Measurements from ENCODE around the gene CHRNA4.

Gene CHRNA4

DNA sequence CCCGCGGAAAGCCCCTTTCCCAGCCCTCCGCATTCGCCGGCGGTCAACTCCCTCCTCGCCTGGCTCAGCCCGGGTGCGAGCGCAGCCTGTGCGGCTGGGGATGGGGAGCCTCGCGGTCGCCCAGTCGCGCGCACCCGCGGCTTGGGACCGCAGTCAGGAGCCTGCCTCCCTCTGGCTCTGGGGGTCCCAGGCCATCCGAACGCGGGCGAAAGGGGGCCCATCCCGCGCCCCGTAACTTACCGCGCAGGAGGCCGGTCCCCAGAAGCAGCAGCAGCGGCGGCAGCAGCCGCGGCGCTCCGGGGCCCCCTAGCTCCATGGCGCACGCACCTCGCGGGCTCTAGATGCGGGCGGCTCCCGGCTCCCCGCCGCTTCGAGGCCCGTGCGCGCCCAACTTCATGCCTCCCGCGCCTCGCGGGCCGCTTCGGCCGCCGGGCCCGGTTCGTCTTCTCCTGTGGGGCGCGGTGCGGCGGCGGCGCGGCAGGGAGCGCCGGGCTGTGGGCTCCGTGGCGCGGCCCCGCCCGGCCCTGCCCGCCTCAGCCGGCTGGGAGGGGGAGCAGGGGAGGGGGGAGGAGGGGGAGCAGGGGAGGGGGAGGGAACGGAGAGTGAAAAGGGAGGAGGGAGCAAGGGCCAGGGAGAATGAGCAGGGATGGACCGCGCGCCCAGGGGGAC, at the start of gene CHRNA4:
Gene CHRNA4 (minus strand): TSS at position 500 of the 669 bp plus-strand sequence. CDS start 184 bp downstream, at position 316.
- no peak for DNase-seq

DNA sequence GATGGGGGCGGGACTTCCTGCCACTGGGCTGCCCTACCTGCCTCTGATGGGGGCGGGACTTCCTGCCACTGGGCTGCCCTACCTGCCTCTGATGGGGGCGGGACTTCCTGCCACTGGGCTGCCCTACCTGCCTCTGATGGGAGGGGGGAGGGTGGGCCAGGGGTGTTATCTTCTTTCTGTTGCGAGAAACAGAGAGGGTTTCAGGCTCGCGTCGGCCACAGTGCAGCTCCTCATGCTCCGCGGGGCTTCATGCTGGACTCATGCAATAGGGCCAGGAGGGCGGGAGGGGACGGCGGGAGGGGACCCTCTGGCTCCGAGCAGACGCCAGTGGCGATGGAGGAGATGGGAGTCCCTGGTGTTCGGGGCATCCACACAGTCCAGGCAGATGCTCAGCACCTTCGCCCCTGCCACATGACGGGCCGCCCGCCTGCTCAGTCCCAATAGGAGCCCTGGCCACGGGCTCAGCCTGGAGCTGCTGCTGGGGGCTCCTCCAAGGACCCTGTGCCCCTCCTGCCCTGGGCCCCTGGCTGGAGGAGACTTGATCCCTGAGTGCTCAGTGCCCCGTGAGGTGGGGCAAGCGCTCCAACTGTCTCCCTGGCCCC, 48.8 kb upstream of the CHRNA4 start:
- no peak for DNase-seq

DNA sequence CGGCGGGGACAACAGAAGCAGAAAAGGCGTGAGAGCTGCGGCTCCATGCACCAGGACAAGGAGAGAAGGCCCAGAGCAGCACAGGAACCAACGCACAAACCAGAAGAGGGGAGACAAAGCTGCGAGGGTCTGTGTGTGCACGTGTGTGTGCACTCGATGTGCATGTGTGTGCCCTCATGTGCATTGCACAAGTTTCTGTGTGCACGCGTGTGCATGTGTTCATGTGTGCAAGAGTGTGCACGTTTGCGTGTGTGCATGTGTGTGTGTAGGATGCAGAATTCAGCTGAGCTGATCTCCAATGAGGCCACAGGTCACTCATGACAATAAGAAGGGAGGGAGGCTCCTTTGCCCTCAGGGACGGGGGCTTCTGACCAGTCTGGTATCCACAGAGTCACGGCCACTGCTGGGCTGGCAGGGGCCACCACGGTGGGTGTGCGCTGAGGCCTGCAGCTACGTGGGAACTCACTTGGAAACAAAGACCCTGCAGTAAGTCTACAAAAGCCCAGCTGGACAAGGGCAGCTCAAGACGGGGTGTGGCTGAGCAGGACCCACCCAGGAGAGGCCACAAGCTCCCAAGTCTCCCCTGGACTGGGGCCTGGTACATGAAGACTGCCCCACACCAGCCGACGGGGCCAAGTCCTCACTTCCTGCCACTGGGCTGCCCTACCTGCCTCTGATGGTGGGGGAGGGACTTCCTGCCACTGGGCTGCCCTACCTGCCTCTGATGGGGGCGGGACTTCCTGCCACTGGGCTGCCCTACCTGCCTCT, 48.1 kb upstream of the CHRNA4 start:
- no peak for DNase-seq

DNA sequence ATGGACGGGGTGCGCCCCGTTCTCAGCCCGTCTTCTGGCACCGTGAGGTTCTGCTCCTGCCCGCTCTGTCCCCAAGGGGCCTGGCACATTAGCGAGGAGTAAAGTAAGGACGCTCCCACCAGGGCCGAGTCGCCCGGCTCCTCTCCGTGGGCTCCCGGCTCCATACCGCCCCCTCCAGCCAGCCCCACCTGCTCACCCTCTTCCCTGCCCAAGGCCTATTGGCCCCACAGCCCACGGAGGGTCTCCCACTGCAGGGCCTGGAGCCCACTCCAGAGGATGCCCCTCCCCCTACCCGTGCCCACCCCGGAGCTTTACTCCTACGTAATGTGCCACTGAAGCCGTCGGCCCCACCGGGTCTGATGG, 47.5 kb upstream of the CHRNA4 start:
- no peak for DNase-seq

DNA sequence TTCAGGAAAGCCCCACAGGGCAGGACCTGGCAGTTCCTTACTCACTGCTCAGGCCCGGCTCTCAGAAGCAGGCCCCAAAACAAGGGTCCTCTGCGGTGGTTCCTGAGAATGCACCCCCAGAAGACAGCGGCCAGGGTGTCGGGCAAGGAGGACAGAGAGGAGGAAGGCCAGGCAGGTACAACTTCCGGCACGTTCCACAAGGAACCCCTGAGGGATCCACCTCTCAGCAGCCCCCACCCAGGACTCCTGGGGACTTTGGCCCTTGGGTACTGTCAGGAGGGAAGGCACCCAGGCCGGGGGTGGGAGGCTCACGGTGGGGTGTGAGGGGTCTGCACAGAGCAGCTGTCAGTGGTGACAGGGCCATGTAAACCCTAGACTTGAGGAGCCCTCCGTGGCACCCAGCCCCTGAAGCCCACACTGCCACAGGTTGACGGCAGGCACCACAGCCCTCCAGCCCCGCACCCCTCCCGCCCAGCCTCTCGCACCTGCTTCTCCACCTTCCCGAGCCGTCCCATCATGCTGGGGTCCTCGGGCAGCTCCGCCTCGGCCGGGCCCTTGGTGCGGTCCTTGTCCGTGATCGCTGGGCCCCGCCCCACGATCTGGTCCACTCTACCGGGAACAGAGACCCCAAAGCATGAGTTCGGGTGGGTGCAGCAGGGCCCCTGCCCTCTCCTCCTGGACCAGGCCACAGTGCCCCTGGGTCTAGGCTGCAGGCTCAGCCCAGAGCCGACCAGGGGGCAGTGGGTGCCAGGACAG, 47.0 kb upstream of the CHRNA4 start:
- DNase-seq: no peak

DNA sequence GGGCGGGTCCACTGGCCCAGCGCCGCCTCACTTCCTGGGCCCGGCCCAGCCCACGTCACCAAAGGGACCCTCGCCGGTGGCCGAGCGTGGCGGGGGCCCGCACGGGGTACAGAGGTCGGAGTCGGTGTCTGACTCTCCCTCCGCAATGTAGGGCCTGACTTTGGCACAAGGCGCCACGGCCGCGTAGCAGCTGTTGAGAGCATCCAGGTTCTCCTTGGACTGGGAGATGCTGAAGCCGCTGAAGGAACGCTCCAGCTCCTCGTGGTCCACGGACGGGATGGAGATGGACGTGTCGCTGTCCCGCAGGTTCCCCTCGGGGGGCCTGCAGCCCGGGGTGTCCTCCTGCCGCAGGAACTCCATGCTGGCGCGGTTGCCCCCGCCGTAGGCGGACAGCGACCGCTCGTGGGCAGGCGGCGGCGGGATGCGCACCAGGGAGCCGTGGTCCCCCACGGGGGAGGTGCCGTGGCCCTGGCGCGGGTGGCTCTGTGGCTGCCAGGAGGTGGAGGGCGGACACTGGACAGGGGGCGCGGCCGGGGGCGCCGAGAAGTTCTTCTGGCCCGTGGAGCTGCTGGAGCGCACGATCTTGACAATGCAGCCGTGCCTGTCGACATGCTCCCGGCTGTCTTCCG, 45.6 kb upstream of the CHRNA4 start:
- DNase-seq: no peak

GRCh38 chr20:63406011-63406410, 44.9 kb upstream of the CHRNA4 start:
- no peak for DNase-seq

- DNase-seq: no peak
Observed at GRCh38 chr20:63405102-63405730, 44.1 kb upstream of the CHRNA4 start.

DNA sequence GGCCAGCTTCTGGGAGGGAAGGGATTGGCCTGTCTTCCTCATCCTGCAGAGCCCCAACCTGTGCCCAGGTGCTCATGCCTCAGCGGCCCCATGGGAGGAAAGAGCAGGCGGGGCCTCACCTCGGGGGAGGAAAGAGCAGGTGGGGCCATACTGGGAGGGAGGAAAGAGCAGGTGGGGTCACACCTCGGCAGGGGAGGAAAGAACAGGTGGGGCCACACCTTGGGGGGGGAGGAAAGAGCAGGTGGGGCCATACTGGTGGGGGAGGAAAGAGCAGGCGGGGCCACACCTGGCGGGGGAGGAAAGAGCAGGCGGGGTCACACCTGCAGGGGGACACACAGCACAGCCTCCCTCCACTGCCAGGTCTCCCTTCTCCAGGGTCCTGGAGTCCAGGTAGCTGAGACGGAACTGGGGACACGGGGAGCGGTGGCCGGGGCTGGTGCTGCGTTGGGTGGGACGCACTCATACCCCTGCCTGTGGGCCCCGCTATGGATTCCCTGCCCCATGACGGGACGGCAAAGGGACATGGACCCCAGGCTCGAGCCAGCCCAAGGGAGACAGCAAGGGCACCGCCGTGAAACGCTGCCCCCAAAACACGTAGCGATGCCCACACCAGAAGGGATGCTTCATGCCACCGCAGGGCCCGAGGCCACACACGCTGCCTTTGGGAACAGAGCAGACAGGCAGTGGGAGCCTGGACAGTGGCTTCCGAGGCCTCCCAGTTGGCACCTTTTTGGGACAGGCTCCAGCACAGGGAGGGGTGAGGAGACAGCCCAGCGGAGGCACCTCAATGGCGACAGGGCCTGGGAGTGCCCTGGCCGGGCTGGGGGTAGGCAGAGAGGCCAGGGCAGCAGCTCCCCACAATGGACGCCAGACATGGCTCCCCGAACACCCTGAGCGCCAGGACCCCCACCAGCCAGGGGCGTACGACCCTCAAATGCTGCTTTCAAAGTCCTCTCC, 43.3 kb upstream of the CHRNA4 start:
- DNase-seq: no peak

GRCh38 chr20:63403403-63404105, 42.4 kb upstream of the CHRNA4 start:
- DNase-seq: no peak

- no peak for DNase-seq
Observed at GRCh38 chr20:63402860-63403220, 41.7 kb upstream of the CHRNA4 start.

- no peak for DNase-seq
Observed at GRCh38 chr20:63402181-63402859, 41.2 kb upstream of the CHRNA4 start.

DNA sequence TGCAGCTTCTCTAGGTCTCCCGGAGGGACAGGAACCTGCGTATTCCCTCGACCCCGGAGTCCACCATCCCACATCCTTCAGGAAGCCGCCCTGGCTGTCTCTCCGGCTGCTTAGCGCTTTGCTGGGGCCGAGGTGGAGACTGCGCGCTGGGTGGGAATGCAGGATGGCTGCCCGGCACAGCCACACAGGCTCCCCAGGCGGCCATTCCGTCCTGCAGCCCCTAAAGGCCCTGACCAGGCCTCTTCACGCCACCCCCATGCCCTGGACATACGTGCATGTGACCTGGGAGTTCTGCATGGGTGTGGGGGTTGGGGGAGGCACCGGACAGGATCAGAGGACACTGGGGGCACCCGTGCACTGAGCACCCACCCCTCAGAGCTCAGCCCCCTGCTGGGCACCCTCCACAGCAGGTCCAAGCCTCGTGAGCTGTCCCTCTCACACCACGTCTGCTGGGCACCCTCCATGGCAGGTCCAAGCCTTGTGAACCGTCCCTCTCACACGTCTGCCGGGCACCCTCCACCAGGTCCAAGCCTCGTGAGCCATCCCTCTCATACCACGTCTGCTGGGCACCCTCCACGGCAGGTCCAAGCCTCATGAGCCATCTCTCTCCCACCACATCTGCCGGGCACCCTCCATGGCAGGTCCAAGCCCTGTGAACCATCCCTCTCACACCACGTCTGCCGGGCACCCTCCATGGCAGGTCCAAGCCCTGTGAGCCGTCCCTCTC, 40.4 kb upstream of the CHRNA4 start:
- no peak for DNase-seq

DNA sequence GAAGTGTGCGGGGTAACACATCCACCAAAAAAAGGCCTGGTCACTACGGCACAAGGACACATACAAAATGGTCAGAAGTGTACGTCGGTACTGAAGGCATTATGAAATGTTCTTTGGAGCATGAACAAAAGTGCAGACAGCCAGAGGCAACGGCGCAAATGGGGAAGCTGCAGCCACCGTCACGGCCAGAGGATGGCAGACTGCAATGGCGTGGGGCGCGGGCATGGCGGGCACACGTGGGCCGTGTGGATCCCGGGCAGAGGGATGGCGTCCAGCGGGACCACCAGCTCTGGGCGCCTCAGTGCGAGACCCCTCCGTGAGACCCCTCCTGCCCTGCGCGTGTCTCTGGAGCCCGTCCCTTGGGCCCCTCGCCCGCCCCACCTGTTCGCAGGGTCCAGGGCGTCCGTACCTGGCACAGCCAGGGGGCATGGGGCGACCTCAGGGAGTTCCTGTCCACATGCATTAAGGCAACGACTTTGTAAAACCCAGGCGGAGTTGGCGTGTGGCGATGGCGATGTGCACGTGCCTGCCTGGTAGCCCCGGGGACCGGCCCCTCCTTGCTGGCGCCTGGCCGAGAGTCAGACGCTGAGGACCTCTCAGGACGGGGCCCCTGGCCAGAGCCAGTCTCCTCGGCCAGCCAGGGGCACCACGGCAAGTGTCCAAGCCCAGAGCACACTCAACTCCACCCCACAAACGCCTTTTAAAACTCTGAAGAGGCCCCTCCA, 39.5 kb upstream of the CHRNA4 start:
- no peak for DNase-seq

GRCh38 chr20:63399596-63400375, 38.6 kb upstream of the CHRNA4 start:
- DNase-seq: no peak

- DNase-seq: no peak
Observed at GRCh38 chr20:63398744-63399514, 37.8 kb upstream of the CHRNA4 start.

DNA sequence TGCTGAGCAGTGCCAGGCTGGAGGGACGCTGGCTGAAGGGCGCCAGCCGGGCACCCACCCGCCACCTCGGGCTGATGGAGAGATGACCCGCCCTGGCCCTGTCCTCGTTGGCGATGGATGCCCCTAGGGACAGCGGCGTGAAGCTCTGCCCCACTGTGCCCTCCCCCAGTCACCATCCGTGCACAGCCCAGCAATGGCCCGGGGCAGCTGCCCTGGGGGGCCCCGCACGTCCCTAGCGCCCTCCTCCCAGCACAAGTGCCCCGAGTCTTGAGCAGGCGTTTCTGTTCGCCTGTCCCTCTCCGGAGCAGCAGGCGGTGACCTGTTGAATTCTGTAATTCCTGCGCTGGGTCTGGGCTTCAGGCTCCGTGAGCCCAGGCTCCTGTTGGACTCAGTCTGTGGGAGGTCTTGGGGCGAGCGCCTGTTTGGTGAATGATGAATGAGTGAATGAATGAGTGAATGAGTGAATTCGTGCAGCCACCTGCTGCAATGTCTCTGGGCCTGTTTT, 36.8 kb upstream of the CHRNA4 start:
- no peak for DNase-seq
